Stimulated activated naive CD4-positive, alpha-beta T cell (primary cell): ENCODE measurements around the gene CENPW.

Experiments
- DNase-seq, 6 experiments: peaks; one replicate each; lab custom pipeline; 2025; lab: John Stamatoyannopoulos, UW

The CENPW gene

GRCh38 chr6:126373344-126373743, 33.4 kb downstream of the CENPW start:
- no peak for DNase-seq

- no peak for DNase-seq
Measured at GRCh38 chr6:126374372-126374771, 34.5 kb downstream of the CENPW start.

- no peak for DNase-seq
Measured at GRCh38 chr6:126376682-126377081, 36.8 kb downstream of the CENPW start.

- DNase-seq, result no peak
Measured at GRCh38 chr6:126377594-126378153, 37.8 kb downstream of the CENPW start.

GRCh38 chr6:126380072-126380583, 40.2 kb downstream of the CENPW start:
- no peak for DNase-seq

- DNase-seq, result no peak
Measured at GRCh38 chr6:126381498-126381897, 41.6 kb downstream of the CENPW start.

- no peak for DNase-seq
Measured at GRCh38 chr6:126383203-126383602, 43.3 kb downstream of the CENPW start.

GRCh38 chr6:126385536-126385935, 45.6 kb downstream of the CENPW start:
- no peak for DNase-seq

GRCh38 chr6:126388104-126388598, 48.2 kb downstream of the CENPW start:
- no peak for DNase-seq

- no peak for DNase-seq
Measured at GRCh38 chr6:126396131-126396530, 56.2 kb downstream of the CENPW start.
